Measurements from ENCODE around the gene SEMA4B.
"Not testable (repeated sequence)": the region's sequence is repeated elsewhere in the genome, so short reads cannot be mapped to it uniquely, and the experiment has no call there.

The SEMA4B gene

GRCh38 chr15:90181776-90182175 is 19.4 kb upstream of the SEMA4B start:
- DNase-seq, result no peak

GRCh38 chr15:90184119-90184785 is 16.9 kb upstream of the SEMA4B start:
- DNase-seq, result peak; percentile 6

- DNase-seq, result peak; percentile 21
Measured at GRCh38 chr15:90184786-90185704, 16.1 kb upstream of the SEMA4B start.

GRCh38 chr15:90187257-90187868 is 13.8 kb upstream of the SEMA4B start:
- no peak for DNase-seq

GRCh38 chr15:90188065-90188464 is 13.1 kb upstream of the SEMA4B start:
- DNase-seq, result not testable (repeated sequence)

- DNase-seq, result no peak
Measured at GRCh38 chr15:90188914-90189748, 12.0 kb upstream of the SEMA4B start.

- no peak for DNase-seq
Measured at GRCh38 chr15:90189781-90190467, 11.2 kb upstream of the SEMA4B start.

GRCh38 chr15:90190606-90191343 is 10.4 kb upstream of the SEMA4B start:
- DNase-seq, result no peak

GRCh38 chr15:90191344-90191687 is 9.8 kb upstream of the SEMA4B start:
- DNase-seq, result no peak

GRCh38 chr15:90191794-90192509 is 9.2 kb upstream of the SEMA4B start:
- DNase-seq, result peak; percentile 29

GRCh38 chr15:90192961-90193786 is 8.0 kb upstream of the SEMA4B start:
- no peak for DNase-seq

GRCh38 chr15:90194655-90195054 is 6.5 kb upstream of the SEMA4B start:
- DNase-seq, result no peak

- DNase-seq, result no peak
Measured at GRCh38 chr15:90200534-90201129, 498 bp upstream of the SEMA4B start.

GRCh38 chr15:90201944-90202375 is 830 bp downstream of the SEMA4B start:
- DNase-seq, result no peak

- DNase-seq, result no peak
Measured at GRCh38 chr15:90202929-90203328, 1.8 kb downstream of the SEMA4B start.

GRCh38 chr15:90203473-90203872 is 2.3 kb downstream of the SEMA4B start:
- DNase-seq, result no peak

- DNase-seq, result no peak
Measured at GRCh38 chr15:90203922-90204321, 2.8 kb downstream of the SEMA4B start.

GRCh38 chr15:90205050-90205848 is 4.1 kb downstream of the SEMA4B start:
- DNase-seq, result no peak

GRCh38 chr15:90205886-90206285 is 4.8 kb downstream of the SEMA4B start:
- no peak for DNase-seq

All from DMS 273 treated with DMSO at 0.1 percent for 48 hours (cell line).